Measurements from ENCODE around the gene DNAJC21. TPM values are rescaled to one million over a fixed set of nuclear protein-coding genes. Genes with fewer than 3 reads are reported as not detected.

The DNAJC21 gene
- total RNA-seq: 57.7 TPM
- long read RNA-seq, full-length matches to known transcripts: 87 of 111 reads
- long read RNA-seq, partial matches to known transcripts: 7 of 111 reads
- long read RNA-seq, other reads (novel, unspliced or antisense): 17 of 111 reads

- Histone ChIP-seq H3K27ac (peak within 1 kb of the TSS; percentile 94), H3K27me3 (no peaks in the 10 kb centered on the region), H3K9me3 (no peaks in the 10 kb centered on the region), H3K4me1 (peaks cover 23% of the 10 kb centered on the region), H3K4me3 (peak within 1 kb of the TSS; percentile 75), H3K36me3 (peaks cover 26% of the 10 kb centered on the region)
- intact Hi-C loops (cut with DNase I): no loop called here
- no peak for TF ChIP-seq CTCF (IDR thresholded peaks at IDR 0.05)
- DNase-seq (peak; percentile 100), ATAC-seq (peak; percentile 97)
These were observed at the start of gene DNAJC21 for GRCh38 chr5:34929134-34929719. TSS of gene DNAJC21 (plus strand) at chr5:34929559. CDS start at chr5:34929820, 261 bp downstream.

- DNase-seq (no peak), ATAC-seq (no peak)
- intact Hi-C loops (cut with DNase I): no loop called here
- Histone ChIP-seq H3K4me3 (no peak overlapping the region), H3K27ac (no peak overlapping the region), H3K4me1 (no peaks in the 10 kb centered on the region), H3K36me3 (no peaks in the 10 kb centered on the region), H3K9me3 (no peaks in the 10 kb centered on the region), H3K27me3 (no peaks in the 10 kb centered on the region)
- TF ChIP-seq CTCF (IDR thresholded peaks at IDR 0.05): no peak
These were observed 48.1 kb upstream of the DNAJC21 start for GRCh38 chr5:34881246-34881645.

GRCh38 chr5:34886392-34887119, 42.8 kb upstream of the DNAJC21 start:
- DNase-seq (no peak), ATAC-seq (peak; percentile 53)
- H3K4me3 ChIP-seq: no peak overlapping the region
- no peak overlapping the region for H3K27ac ChIP-seq
- H3K4me1 ChIP-seq: no peaks in the 10 kb centered on the region
- no peaks in the 10 kb centered on the region for H3K27me3 ChIP-seq
- intact Hi-C loops (cut with DNase I): no loop called here
- H3K9me3 ChIP-seq: no peaks in the 10 kb centered on the region
- no peak for TF ChIP-seq CTCF (IDR thresholded peaks at IDR 0.05)
- no peaks in the 10 kb centered on the region for H3K36me3 ChIP-seq

- Histone ChIP-seq H3K4me1 (no peaks in the 10 kb centered on the region), H3K27me3 (no peaks in the 10 kb centered on the region), H3K27ac (no peak overlapping the region), H3K36me3 (no peaks in the 10 kb centered on the region), H3K9me3 (no peaks in the 10 kb centered on the region), H3K4me3 (no peak overlapping the region)
- ATAC-seq (no peak), DNase-seq (no peak)
- no peak for TF ChIP-seq CTCF (IDR thresholded peaks at IDR 0.05)
- intact Hi-C loops (cut with DNase I): no loop called here
These were observed 40.0 kb upstream of the DNAJC21 start for GRCh38 chr5:34889394-34889793.

- Histone ChIP-seq H3K27me3 (no peaks in the 10 kb centered on the region), H3K4me1 (no peaks in the 10 kb centered on the region), H3K9me3 (no peaks in the 10 kb centered on the region), H3K4me3 (no peak overlapping the region), H3K36me3 (no peaks in the 10 kb centered on the region), H3K27ac (no peak overlapping the region)
- DNase-seq (no peak), ATAC-seq (no peak)
- no peak for TF ChIP-seq CTCF (IDR thresholded peaks at IDR 0.05)
- intact Hi-C loops (cut with DNase I): loop anchor here (10.0 kb wide), 1 partner anchor 347 kb away; no protein-coding TSS in a partner anchor
These were observed 37.4 kb upstream of the DNAJC21 start for GRCh38 chr5:34891981-34892380.
